ENCODE data around the gene CDK6.

Gene CDK6

DNA sequence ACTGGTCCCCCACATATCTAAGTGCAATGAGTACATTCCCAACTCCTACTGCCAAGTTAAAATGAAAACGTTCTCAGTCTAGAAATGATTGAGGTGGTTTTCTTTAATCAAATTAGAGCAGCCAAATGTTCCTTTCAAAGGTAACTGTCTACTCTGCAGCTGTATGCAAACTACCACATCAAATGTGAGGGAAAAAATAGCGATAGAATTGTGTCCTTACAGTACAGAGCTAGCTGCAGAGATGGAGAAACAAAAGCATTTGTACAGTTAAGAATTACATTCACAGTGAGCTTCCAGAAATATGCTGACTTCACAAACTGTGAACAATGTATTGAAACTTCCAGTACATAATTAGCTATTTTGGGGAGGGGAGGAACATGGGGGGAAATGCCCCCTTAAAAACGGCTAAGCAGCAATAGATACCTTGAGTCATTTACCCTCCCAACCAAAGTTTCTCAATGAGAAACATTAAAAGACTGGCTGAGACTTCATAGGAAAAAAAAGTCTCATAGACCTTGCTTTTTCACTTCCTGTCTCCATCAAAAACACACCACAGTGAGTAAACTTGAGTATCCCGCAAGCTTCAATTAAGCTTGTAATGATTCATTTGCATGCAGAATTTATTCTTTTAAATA, 22.9 kb downstream of the CDK6 start:
- no peak overlapping the region for H3K4me3 ChIP-seq (ENCODE audit: low read depth, low read length)
- TF ChIP-seq, protein P1, sequence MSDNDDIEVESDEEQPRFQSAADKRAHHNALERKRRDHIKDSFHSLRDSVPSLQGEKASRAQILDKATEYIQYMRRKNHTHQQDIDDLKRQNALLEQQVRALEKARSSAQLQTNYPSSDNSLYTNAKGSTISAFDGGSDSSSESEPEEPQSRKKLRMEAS (IDR thresholded peaks at IDR 0.05; ENCODE audit: low read depth, low read length) = no peak
- peak; percentile 38 for DNase-seq (ENCODE audit: low read depth)

DNA sequence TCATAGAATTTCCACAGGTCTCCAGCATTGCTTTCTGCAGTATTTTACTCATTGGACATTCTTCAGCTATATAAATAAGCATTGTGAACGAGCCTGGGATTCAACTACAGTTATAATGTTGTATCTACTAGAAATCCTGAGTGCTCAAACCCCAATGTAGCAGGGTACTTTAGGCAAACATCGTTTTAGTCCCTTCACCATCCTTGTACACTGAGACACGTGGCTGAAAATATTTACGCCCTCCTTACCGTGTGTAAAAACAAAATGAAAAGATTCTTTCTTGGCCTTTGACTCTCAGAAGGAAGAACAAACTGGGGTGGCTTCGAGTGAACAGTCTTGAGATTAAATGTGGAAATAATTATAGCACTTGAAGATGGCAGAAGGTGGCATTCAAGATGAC, 25.2 kb downstream of the CDK6 start:
- H3K4me3 ChIP-seq (ENCODE audit: low read depth, low read length) = no peak overlapping the region
- TF ChIP-seq, protein P2, sequence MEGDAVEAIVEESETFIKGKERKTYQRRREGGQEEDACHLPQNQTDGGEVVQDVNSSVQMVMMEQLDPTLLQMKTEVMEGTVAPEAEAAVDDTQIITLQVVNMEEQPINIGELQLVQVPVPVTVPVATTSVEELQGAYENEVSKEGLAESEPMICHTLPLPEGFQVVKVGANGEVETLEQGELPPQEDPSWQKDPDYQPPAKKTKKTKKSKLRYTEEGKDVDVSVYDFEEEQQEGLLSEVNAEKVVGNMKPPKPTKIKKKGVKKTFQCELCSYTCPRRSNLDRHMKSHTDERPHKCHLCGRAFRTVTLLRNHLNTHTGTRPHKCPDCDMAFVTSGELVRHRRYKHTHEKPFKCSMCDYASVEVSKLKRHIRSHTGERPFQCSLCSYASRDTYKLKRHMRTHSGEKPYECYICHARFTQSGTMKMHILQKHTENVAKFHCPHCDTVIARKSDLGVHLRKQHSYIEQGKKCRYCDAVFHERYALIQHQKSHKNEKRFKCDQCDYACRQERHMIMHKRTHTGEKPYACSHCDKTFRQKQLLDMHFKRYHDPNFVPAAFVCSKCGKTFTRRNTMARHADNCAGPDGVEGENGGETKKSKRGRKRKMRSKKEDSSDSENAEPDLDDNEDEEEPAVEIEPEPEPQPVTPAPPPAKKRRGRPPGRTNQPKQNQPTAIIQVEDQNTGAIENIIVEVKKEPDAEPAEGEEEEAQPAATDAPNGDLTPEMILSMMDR (IDR thresholded peaks at IDR 0.05; ENCODE audit: low read depth, low read length) = no peak
- no peak for TF ChIP-seq MYC (IDR thresholded peaks at IDR 0.05; ENCODE audit: low read depth, low read length)
- DNase-seq (ENCODE audit: low read depth) = no peak

DNA sequence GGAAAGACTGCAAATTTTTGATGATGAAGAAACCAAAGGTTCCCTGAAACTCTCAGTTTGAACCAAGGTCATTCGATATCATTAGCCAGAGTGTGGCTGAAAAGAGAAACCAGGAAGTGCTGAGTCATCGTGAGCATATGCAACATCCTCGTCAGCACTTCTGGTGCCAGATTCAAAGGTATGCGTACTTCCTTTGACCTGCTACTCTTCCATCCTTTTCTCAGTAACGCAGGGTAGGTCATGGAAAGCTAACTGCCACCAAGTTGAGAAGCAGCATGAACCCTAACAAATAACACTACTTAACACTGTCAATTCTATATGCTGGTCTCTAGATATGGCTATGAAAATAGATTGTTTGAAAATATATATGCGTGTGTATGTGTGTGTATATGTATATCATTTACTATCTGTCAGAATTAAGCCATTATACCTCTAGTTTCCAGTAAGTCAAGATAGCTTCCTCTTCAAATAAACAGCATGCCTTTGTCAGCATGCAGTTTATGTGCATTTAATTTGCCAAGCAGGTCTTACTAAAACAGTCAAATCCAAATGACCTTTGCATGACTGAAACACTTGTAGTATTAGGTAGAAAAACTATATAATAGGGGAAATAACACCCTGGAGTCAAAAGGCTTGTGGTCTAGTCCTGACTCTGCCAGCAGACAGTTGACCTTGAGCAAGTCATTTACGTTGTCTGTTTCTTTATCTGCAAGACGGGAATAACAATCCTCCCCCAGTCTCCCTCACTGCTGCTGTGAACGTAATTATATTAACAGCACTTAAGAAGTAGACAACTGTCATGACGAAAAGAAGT, 26.4 kb downstream of the CDK6 start:
- H3K4me3 ChIP-seq (ENCODE audit: low read depth, low read length) = no peak overlapping the region
- peak; percentile 89 for DNase-seq (ENCODE audit: low read depth)
- TF ChIP-seq POLR2A (IDR thresholded peaks at IDR 0.05; ENCODE audit: extremely low read depth, insufficient read length) (no peak), MYC (IDR thresholded peaks at IDR 0.05; ENCODE audit: low read depth, low read length) (no peak; the same call in 1 of the 2 replicates)
- TF ChIP-seq, protein P1 (IDR thresholded peaks at IDR 0.05; ENCODE audit: low read depth, low read length) = no peak
- TF ChIP-seq, protein P2 (IDR thresholded peaks at IDR 0.05; ENCODE audit: low read depth, low read length) = no peak

DNA sequence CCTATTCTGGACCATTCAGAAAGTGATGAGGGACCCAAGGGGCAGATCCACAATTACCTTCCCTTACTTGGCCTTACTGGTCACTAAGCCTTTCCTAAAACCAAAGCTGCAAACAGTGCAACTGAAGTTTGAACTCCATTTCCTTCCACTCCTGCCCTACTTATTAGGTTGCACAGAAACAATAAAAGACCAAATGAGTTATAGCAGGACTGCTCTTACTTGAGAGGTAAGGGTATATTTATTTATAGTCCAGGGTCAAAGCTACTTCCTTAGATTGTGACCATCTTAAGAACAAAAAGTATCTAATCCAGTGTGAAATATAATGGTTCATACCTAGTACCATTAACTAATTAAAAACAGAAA, 27.0 kb downstream of the CDK6 start:
- TF ChIP-seq MYC (IDR thresholded peaks at IDR 0.05; ENCODE audit: low read depth, low read length) (no peak), POLR2A (IDR thresholded peaks at IDR 0.05; ENCODE audit: extremely low read depth, insufficient read length) (no peak)
- TF ChIP-seq, protein P1 (IDR thresholded peaks at IDR 0.05; ENCODE audit: low read depth, low read length) = no peak
- TF ChIP-seq, protein P2 (IDR thresholded peaks at IDR 0.05; ENCODE audit: low read depth, low read length) = no peak
- DNase-seq (ENCODE audit: low read depth) = no peak
- H3K4me3 ChIP-seq (ENCODE audit: low read depth, low read length) = no peak overlapping the region

DNA sequence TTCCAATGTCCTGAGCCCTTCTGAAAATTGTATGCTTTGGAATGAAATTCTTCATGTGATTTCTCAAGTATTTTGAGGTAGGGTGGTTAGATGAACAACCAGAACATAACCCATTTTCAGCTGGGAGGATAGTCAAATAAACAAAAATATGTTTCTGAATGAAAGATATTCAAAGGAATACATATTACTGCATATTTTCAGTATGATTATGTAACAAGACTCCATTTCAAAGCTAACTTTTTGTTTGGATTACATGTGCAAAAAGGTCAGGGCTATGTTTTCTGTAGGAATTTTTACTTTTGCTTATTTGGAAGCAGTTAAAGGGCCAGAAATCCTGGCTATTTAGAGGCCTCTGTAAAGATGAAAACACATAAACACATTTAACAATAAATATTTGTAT, 27.7 kb downstream of the CDK6 start:
- H3K4me3 ChIP-seq (ENCODE audit: low read depth, low read length) = no peak overlapping the region
- TF ChIP-seq, protein P1 (IDR thresholded peaks at IDR 0.05; ENCODE audit: low read depth, low read length) = no peak
- TF ChIP-seq, protein P2 (IDR thresholded peaks at IDR 0.05; ENCODE audit: low read depth, low read length) = no peak
- TF ChIP-seq MYC (IDR thresholded peaks at IDR 0.05; ENCODE audit: low read depth, low read length) (no peak), POLR2A (IDR thresholded peaks at IDR 0.05; ENCODE audit: extremely low read depth, insufficient read length) (no peak)
- DNase-seq (ENCODE audit: low read depth) = no peak

DNA sequence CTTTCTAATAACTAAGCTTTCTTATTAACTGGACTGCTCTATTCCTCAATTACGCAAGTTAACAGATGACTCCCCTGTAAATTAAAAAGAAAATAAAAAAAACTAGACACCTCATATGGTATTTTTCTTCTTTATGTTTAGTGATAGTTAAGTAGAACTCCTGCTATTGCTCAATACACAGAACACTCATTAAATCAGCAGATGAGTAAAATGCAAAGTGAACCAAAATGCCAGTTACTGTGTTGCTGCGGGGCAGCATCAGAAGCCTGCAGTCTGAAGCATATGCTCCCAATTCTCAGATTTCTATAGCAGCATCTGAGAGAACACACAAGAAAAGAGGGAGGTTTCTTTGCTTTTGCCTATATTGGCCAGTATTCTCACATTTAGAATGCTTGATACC, 28.4 kb downstream of the CDK6 start:
- H3K4me3 ChIP-seq (ENCODE audit: low read depth, low read length) = no peak overlapping the region
- peak; percentile 46 for DNase-seq (ENCODE audit: low read depth)
- TF ChIP-seq, protein P2 (IDR thresholded peaks at IDR 0.05; ENCODE audit: low read depth, low read length) = no peak
- TF ChIP-seq POLR2A (IDR thresholded peaks at IDR 0.05; ENCODE audit: extremely low read depth, insufficient read length) (no peak), MYC (IDR thresholded peaks at IDR 0.05; ENCODE audit: low read depth, low read length) (no peak)
- TF ChIP-seq, protein P1 (IDR thresholded peaks at IDR 0.05; ENCODE audit: low read depth, low read length) = no peak

Data from NB4 (cell line).